GM12891 (cell line): ENCODE data around the gene RANBP9.

Experiments used
- POLR2A ChIP-seq: IDR thresholded peaks from 2 replicates; pipeline ENCODE4 v1.6.1; 2011; ENCODE audit warnings: low read depth, low read length, control low read depth
- POLR2AphosphoS5 ChIP-seq: IDR thresholded peaks from 2 replicates; pipeline ENCODE4 v1.6.1; 2011; ENCODE audit warnings: low read depth, low read length, control low read depth

DNA sequence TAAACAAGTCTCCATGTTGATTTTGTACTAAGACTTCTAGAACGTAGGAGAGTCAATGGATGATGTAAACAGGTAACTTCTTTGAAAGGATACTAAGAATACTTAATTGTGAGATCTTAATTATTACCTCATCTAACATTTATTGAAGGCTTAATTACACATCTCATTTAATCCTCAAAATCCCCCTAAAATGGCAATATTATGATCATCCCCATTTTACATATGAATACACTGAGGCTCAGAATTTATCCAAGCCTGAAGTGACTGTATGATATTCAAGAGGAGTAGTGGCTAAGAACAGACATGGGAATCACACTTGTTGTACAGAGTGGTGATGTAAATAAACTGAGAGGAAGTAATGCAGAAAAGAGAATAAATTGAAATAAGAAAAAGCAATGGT, 73.6 kb downstream of the RANBP9 start:
- TF ChIP-seq POLR2A (no peak), POLR2AphosphoS5 (no peak)
